Inflammatory macrophage (primary cell): Measurements from ENCODE around the gene PPP1R12B.
A peak's percentile ranks its signal among the peaks of the same experiment; 100 is the strongest.
"Not testable (repeated sequence)": the region's sequence is repeated elsewhere in the genome, so short reads cannot be mapped to it uniquely, and the experiment has no call there.

Experiments
- DNase-seq, 2 donors: peaks; one replicate each; pipeline ENCODE4 v3.0.0-alpha.2; 2020 to 2022

The PPP1R12B gene

DNA sequence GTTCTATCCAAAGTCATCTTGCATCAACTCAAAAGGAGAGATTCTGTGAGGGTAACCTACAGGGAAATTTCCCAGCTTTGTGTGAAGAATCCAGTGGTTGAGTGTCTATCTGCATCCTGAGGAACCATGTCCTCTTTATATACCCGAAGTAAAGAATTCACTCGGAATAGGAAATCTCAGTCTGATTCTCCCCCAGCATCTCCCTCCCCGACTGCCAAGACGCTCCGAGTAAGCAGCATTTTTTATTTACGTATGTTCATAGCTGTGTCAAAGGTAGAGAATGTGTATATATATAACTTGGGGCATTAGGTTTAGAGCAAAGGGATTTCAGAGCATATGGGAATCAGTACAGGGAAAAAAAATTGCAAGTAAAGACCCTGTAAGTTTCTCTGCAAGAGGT lies 191.5 kb downstream of the PPP1R12B start:
- DNase-seq, result no peak

DNA sequence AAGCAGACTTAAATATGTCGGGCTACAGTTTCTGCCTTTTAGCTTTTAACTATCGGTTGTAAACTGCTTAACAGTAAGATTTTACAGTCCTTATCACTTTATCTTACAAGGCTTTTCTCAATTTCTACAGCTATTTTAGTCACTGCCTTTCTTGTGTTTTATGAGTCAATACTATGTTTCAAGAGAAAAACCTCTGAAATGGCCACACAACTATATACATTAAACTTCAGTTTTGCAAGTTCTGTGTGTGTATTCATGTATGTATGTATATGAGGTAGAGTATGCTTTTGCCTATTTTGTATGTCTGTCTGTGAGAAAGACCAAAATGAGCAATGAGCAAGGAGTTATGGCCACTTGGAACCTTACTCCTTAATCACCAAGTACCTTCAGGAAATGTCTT lies 191.9 kb downstream of the PPP1R12B start:
- DNase-seq, result no peak

DNA sequence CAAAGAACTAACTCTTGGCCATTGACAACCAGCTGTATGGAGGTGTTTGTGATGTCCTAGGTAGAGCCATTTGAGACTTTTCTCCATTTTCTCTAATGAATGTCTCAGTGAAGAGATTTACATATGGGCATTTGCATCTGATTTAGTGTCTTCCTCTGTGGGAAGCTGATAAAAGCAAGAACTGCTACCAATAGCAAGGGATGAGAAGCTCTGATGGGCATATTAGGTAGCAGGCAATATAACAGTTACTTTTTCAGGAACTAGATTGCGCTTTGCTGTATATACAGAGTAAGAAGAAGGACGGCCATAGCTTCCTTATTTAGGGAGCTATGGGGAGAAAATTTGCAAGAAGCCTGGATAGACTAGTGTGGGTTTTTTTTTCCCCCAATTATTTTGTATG lies 192.4 kb downstream of the PPP1R12B start:
- peak in 1 of 2 donors; percentile 26 for DNase-seq

DNA sequence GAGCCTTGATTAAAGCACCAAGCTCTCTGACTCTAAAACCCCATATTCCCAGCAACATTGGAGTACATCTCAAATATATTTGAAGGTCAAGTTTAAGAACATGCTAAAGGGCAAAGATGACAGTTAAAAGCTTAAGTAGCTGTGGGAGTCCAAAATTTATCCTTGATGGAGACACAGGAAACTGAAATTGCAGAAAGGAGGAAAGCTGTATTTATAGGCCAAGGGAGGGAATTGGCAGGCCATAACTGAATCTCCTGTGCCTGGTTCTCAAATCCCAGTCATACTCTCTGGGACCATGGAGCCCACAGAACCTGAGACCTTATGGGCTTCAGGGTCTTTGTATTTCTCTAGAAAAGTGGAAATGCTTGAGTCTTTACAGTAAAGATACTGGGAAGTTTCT lies 193.9 kb downstream of the PPP1R12B start:
- DNase-seq, result not testable (repeated sequence)

DNA sequence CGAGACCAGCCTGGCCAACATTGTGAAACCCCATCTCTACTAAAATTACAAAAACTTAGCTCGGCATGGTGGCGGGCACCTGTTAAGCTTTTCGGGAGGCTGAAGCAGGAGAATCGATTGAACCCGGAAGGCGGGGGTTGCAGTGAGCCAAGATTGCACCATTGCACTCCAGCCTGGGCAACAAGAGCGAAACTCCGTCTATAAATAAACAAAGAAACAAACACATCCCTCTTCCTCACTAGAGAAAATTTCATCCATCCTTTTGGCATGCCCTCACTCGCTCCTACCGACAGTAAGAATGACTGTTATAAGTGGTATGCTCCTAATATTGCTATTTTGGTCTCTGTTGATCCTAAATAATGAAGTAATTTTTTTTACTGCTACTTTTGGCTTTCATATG lies 195.0 kb downstream of the PPP1R12B start:
- DNase-seq, result not testable (repeated sequence)

DNA sequence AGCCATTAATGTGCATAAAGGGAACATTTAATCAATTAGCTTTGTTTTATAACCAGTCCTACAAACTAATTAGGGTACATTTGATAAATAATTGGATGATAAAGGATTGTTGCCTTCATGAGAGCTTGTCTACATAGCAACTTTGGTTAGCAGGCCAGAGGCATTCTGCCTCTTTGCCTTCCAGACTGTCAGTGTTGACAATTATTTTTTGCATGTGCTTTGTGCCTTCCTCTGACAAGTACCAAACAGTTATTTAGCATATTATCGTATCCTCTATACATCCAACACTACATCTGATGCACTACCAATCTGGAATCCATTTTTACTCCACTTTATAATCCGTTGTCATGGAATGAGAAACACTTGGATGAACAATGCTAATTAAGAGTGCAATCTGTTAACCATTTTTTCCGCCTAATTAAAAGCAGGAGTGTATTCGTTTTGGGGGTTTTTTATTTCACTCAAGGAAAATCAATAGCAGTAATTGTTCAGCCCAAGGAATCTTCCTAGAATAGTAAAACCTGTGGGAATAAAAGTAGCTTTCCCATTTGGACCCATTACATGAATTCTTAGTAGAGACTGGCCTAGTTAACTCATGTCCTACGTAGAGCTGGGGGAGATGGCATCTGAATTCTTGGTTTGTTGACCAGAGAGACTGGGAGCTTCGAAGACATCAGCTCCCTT lies 196.4 kb downstream of the PPP1R12B start:
- not testable (repeated sequence) for DNase-seq

DNA sequence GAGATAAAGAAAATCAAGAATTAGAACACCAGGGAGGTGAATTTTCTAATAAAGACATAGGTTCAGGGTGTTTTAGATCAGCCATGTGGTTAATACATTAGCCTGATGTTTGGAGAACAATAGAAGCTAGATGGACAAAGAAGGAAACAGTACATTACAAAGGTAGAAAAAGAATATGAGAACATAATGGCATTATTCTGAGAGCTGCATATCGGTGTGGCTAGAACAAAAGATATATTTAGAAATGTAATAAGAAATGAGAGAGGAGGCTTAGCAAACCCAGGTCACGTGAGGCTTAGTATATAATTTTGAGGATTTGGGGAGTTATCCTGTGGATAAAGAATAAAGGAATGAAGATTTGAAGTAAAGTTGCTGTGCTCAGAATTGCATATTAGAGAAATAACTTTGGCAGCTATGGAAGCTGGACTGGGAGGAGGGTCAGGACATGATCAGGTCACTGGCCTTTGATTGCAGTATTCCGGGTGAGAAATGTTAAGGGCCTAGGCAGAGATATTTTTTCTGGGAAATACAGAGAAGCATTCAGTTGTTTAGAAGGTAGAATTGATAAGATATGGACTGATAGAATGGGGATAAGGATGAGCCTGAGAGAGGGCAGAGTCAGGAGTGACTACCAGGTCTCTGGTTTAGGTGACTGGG lies 197.3 kb downstream of the PPP1R12B start:
- DNase-seq, result not testable (repeated sequence)

DNA sequence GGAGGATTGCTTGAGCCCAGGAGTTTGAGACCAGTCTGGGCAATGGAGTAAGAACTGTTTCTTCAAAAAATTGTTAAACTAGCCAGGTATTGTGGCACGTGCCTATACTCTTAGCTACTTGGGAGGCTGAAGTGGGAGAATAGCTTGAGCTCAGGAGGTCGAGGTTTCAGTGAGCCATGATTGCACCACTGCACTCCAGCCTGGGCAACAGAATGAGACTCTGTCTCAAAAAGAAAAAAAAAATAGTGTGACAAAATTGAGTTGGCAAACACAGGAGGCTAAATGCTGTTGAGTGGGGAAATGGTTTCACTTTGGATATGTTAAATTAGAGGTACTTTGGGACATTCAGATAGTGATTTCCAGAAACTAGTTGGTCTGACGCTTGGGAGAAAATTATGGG lies 197.9 kb downstream of the PPP1R12B start:
- DNase-seq, result not testable (repeated sequence)

DNA sequence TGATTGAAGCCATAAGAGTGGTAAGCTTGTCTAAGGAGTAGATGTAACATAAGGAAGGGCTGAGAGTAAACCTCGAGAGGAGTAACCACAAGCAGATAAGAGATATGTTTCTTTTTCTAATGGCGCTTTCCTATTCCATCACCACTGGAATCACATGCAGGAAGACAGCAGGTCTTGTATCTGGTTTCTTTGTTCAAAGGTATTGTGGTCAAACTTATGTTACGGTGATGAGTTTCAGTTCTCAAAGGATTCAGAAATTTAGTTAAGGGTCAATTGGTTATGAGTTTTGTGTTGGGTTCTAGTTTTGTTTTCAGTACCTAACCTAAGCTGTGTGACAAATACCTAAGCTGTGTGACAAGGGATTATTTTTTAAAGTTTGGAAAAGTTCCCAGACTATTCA lies 198.3 kb downstream of the PPP1R12B start:
- DNase-seq, result not testable (repeated sequence)

DNA sequence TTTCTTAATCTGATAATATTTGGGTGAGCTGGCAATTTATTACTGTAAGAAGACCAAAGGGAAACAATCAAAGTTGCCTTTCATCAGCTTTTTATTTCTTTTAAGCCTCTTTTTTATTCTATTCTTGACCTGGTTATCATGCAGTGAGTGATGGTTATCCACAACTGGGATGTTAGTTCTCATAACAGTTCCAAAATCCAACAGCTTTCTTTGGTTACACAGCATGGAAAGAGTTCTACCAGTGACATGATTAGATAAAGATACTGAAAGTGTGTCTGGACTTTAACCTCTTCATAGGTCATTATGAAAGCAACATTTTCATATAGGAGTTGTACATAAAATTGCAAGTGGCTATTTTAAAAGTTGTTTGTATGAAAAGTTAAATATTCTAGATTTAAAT lies 198.7 kb downstream of the PPP1R12B start:
- no peak for DNase-seq

DNA sequence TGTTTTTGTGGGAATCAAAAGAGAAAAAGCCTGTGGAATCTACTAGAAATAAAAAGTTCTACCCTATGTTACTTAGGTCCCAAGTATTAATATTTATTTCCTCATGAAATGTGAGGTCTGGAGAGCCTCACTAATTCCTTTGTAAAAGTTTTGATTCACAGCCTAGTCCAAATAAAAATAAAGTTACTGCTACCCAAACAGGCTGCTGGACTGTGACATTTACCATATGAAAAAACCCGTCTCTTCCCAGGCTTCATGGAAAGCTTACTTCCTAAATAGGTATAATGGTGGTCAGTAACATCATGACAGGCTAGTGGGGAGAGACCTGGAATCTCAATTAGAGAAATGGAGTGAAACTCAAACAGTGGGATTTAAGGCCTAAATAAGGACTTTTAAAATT lies 201.6 kb downstream of the PPP1R12B start:
- DNase-seq, result not testable (repeated sequence)

DNA sequence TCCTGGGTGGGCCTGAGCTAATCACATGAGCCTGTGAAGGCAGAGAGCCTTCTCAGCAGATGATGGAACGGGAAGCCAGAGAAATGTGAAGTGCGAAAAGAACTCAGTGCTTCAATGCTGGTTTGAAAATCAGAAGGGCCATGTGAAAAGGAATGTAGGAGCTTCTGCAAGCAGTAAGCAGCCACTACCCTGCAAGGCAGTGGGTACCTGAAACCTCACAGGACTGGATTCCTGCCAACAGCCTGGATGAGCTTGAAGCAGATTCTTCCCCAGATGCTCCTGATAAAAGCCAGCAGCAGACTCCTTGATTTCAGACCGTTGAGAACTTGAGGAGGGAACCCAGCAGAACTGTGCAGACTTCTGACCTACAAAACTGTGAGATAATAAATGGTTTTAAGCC lies 203.2 kb downstream of the PPP1R12B start:
- DNase-seq, result no peak

DNA sequence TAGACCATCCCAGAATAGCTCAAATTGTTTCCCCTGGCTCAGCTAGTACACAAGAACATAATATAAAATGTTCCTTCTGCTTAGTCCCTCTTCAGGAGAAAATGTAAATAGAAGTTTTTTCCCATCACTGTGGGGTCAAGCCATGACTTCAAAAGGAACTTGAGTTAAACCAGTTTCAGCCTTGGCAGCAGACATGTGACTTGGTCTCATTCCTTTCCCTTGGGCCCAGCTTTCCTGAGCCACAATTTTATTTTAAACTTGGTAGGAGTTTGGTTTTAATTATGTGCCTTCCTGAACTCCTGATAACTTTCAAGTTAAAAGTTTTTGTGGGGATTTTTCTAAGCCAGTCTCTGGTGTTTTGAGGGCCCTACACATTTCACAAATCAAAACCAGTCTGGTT lies 204.1 kb downstream of the PPP1R12B start:
- DNase-seq, result not testable (repeated sequence)

DNA sequence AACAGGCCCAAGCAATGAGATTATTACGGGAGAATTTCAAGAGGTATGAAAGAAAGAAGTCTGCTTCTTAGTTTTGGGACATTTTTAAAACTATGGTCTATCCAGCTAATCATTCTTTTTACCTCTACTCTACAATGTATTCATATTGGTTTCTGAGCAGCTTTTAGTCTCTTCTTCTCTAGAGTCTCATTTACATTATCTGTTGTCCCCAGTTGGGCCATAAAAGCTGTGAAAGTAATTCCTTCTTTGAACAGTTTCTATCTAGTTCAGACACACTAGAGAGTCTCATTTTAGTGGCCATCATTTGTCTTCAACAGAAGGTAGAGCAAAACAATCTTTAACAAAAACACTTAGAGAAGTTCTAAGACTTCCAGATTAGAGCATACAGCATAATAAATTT lies 204.6 kb downstream of the PPP1R12B start:
- DNase-seq, result not testable (repeated sequence)

DNA sequence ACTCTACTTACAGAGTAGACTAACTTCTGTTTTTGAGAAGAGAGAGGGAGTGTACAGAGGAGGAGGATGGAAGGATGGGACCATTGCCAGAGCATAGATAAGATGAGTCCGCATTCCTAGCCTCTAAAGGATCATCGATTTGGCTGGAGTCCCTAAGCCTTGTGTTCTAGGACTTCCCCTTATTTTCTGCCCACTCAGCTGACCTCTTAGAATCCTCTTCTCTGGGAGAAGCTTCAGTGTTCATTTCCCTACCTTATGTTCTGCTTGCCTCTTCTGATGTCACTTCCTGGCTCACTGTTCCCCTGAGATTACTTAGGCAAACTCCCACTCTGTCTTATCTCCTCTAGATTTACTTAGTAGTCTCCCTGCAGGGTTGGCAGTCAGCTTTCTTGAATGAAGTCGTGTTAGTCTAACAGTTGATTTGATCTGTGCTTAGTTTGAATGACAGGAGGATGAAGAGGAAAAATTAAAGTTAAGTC lies 205.1 kb downstream of the PPP1R12B start:
- peak; percentile 68 to 73 for DNase-seq

DNA sequence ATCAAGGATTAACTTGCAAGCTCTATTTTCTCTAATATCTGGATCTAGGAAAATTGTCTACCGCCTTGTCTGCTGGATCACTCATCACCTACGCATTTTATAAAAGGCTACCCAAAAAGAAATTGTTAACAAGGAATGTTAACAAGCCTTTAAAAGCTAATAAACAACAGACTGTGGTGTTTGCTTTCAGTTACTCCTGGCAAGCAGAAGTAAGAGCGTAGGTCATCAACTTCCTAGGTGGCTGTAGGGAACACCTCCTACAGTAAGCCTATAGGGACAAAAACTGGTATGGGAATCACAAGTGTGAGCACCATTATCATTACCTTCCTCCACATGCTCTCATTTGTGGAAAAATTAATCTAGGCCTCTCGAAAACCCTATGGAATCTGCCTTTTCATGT lies 206.1 kb downstream of the PPP1R12B start:
- not testable (repeated sequence) for DNase-seq

DNA sequence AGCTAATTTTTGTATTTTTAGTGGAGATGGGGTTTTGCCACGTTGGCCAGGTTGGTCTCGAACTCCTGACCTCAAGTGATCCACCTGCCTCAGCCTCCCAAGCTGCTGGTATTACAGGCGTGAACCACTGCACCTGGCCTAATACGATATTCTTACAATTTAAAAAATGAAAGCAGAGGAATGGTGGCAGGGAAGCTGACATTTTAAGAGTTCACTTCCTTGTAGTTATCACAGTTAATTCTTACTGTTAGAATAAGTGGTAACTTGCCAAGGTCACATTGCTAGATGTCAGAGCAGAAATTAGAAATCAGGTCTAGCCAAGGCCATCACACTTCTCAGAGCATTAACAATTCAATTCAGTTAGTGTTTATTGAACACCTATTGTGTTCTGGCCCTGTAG lies 207.5 kb downstream of the PPP1R12B start:
- DNase-seq, result not testable (repeated sequence)

DNA sequence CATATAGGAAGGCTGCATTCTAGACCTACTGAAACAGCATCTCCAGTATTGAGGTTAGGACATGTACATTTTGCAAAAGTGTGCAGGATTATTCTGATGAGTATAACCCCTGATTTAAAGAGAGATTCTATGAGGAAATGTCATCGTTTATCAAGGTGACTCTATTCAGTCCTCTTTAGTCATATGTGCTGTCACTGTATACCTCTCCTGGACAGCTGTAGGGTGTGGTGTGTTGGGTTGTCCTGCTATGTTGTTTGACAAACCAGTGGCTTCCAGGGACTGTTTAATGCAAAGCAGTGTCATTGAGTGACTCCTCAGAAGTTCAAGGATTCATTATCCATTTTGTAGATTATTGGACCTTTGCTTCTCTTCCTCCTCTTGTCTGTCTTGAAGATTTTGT lies 209.2 kb downstream of the PPP1R12B start:
- DNase-seq, result not testable (repeated sequence)

DNA sequence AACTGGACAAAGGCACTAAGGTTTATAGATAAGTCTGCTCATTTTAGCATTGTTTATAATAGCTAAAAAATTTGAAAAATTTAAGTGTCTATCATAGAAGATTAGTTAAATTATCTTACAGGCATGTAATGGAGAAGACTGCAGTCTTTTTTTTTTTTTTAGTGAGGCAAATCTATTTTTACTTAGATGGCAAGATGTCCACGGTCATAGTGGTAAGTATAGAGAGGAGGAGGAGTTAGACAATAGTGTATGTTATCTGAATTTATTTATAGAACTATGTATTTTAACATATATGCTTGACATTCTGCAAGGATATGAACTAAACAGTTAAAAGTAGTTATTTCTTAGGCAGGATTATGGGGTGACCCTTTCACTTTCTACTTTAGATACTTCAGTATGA lies 212.7 kb downstream of the PPP1R12B start:
- DNase-seq, result no peak

DNA sequence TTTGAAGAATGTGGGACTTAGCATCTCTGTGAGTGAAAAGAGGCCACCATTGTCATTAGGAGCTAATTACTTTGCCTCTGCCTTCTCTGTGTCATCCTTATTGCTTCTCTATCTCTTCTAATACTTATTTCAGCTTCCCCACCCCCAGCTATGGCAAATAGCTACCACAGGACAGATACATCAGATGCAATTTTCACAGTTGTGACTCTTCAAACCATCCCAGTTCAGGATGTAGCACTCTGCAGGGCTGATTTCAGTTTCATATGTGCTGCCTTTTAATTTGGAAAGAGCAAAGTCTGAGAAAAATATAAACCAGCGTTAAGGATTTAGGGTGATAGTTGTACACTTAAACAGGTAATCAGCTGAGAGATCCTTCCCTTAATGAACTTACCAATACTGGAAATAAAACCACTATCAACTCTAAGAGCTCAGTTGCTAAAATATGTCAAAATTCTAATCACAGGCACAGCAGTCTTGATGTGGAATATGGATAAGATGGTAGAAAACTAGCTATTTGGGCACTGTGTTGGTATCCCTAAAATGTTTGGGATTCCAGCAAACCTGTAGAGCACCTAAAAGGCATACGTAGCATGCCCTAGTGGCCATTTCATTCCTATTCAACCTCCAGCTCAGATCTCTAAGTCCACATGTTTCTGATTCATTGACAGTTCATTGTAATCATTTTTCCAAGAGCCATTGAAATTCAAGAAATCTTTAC lies 213.4 kb downstream of the PPP1R12B start:
- no peak for DNase-seq

DNA sequence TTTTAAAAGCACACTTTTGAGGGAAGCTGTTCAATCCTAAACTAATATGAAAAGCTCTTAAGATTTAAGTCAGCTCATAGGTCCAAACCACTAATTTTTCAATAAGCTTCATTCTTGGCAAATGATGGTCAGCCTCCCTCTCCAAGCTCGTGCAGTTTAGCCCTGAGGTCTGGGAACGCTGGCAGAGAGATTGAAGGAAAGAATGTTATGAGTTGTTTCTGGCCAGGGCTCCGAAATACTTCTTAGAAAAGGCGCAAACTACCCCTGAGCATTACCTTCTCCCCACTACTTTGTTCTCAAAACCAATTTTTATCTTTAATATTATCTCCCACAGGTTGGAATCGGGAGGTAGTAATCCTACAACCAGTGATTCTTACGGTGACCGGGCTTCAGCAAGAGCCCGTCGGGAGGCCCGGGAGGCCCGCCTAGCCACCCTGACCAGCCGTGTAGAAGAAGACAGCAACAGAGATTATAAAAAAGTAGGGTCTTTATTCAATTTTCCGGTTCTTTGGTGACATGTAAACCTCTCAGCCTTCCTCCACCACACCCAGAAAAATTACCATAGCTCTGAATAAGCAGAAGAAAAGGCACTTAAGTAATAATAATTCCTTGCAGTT lies 214.1 kb downstream of the PPP1R12B start:
- DNase-seq, result no peak

DNA sequence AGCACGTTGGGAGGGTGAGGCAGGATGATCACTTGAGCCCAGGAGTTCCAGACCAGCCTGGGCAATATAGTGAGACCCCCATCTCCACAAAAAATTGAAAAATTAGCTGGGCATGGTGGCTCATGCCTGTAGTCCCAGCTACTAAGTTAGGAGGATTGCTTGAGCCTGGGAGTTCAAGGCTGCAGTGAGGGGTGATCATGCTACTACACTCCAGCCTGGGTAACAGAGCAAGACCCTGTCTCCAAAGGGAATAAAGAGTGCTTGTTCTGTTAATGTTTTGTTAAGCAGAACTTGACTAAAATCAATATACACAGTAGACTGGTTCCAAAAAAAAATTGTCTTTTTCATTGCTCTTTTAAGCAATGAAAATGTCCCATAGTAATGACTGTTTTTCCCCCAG lies 215.3 kb downstream of the PPP1R12B start:
- DNase-seq, result no peak

DNA sequence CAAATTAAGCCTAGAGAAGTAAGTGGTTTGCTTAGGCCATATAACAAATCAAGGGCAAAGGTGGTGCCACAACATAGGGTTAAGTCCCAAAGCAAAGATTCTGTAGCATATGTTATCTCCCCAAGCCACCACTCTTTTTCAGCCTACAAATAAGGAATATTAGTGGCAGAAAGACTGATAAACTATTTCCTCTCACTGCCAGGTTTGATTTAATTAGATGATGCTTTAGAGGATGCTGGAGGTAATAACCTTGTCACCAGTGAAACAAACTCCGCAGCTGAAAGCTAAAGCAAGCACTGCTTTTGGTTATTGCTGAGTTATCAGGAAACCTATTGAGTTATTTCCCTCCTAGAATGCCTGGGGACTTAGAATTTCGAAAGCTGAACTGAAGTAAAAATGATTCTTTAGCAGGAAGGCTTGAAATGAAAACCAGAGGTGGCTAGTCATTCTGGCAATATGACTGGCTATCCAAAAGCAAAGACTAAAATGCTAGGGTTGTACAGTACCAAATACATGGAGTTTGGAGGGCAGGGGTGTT lies 216.5 kb downstream of the PPP1R12B start:
- no peak for DNase-seq
